A673 (cell line): Measurements from ENCODE around the gene IGF1.

ENCODE experiments used
- EZH2 ChIP-seq: fragments of 200-600 bp; sonication (generic); IDR thresholded peaks from 2 replicates; pipeline ENCODE4 v1.6.1; 2017; ENCODE audit warnings: borderline replicate concordance, low read depth, mild to moderate bottlenecking, mixed read lengths, antibody characterized with exemption, low read length; ENCODE audit not compliant: poor library complexity, severe bottlenecking
- TF ChIP-seq, protein P1 (sequence below): fragments of 300-800, 200-600 bp; sonication (generic); conservative IDR thresholded peaks from 2 replicates; pipeline ENCODE4 v1.5.1; 2017; ENCODE audit warnings: low read depth, mild to moderate bottlenecking, antibody characterized with exemption, low read length, moderate library complexity, mixed read lengths

DNA sequence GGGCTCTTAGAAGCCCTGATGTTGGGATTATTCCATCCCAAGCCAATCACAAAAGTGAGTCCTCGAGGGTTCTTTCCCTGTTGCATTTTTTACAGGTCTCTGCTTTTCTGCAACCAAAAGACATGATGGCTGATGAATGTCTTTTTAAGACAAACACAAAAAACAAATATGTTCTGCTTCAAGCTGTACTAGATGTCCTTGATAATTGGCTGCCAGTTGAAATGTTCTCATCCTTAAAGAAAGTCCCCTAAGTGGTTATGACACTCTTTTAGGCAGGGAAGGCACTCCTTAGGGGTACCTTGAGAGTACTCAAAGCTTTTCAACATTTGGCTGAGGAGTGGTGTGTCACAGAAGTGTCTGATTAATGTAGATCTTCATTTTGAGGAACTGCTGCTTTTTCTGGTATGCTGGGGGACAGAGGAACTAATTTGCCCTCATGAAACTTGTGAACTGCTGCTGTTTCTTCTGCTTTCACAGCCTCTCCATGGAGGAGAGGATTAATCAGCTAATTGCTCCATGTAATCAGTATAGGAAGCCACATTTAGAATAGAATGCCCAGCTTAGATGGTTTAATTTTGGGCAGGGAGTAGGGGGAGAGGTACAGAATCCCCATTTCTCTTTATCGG, 22.8 kb upstream of the IGF1 start:
- TF ChIP-seq EZH2 = no peak
- TF ChIP-seq, protein P1, sequence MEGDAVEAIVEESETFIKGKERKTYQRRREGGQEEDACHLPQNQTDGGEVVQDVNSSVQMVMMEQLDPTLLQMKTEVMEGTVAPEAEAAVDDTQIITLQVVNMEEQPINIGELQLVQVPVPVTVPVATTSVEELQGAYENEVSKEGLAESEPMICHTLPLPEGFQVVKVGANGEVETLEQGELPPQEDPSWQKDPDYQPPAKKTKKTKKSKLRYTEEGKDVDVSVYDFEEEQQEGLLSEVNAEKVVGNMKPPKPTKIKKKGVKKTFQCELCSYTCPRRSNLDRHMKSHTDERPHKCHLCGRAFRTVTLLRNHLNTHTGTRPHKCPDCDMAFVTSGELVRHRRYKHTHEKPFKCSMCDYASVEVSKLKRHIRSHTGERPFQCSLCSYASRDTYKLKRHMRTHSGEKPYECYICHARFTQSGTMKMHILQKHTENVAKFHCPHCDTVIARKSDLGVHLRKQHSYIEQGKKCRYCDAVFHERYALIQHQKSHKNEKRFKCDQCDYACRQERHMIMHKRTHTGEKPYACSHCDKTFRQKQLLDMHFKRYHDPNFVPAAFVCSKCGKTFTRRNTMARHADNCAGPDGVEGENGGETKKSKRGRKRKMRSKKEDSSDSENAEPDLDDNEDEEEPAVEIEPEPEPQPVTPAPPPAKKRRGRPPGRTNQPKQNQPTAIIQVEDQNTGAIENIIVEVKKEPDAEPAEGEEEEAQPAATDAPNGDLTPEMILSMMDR = no peak
